Muscle layer of colon (tissue), 2 donors: Measurements from ENCODE around the gene NIN.

Experiments
- H3K27ac ChIP-seq: one replicate; pipeline ENCODE4 v1.7.0; 2013; ENCODE audit warnings: low read depth, mild to moderate bottlenecking, low read length, moderate library complexity
- H3K27me3 ChIP-seq, 2 donors: one replicate each; pipeline ENCODE4 v1.7.0; 2013; ENCODE audit warnings: low read length in 2 of 2, mild to moderate bottlenecking in 2 of 2; ENCODE audit not compliant: insufficient read depth in 2 of 2, control insufficient read depth in 1 of 2
- H3K36me3 ChIP-seq: one replicate; pipeline ENCODE4 v1.7.0; 2013; ENCODE audit warnings: mild to moderate bottlenecking, low read length; ENCODE audit not compliant: insufficient read depth
- H3K4me1 ChIP-seq: one replicate; pipeline ENCODE4 v1.7.0; 2013; ENCODE audit warnings: mild to moderate bottlenecking, low read length; ENCODE audit not compliant: insufficient read depth
- H3K4me3 ChIP-seq, 2 donors: one replicate each; pipeline ENCODE4 v1.7.0; 2013; ENCODE audit warnings: low read length in 2 of 2, low read depth in 1 of 2, mild to moderate bottlenecking in 1 of 2, moderate library complexity in 1 of 2
- H3K9ac ChIP-seq: one replicate; pipeline ENCODE4 v1.7.0; 2013; ENCODE audit warnings: low read length
- H3K9me3 ChIP-seq: one replicate; pipeline ENCODE4 v1.7.0; 2013; ENCODE audit warnings: mild to moderate bottlenecking, low read length
- donor health status: abdominal sarcoma.
- donor health status: Adenocarcinoma of cecum.

The NIN gene

GRCh38 chr14:50766338-50766886 lies 64.5 kb downstream of the NIN start:
- no peak overlapping the region for H3K4me3 ChIP-seq
- H3K36me3 ChIP-seq: peaks cover 73% of the 10 kb centered on the region
- no peak overlapping the region for H3K27ac ChIP-seq
- H3K9ac ChIP-seq: no peak overlapping the region
- H3K27me3 ChIP-seq: no peaks in the 10 kb centered on the region
- no peaks in the 10 kb centered on the region for H3K9me3 ChIP-seq
- no peaks in the 10 kb centered on the region for H3K4me1 ChIP-seq

DNA sequence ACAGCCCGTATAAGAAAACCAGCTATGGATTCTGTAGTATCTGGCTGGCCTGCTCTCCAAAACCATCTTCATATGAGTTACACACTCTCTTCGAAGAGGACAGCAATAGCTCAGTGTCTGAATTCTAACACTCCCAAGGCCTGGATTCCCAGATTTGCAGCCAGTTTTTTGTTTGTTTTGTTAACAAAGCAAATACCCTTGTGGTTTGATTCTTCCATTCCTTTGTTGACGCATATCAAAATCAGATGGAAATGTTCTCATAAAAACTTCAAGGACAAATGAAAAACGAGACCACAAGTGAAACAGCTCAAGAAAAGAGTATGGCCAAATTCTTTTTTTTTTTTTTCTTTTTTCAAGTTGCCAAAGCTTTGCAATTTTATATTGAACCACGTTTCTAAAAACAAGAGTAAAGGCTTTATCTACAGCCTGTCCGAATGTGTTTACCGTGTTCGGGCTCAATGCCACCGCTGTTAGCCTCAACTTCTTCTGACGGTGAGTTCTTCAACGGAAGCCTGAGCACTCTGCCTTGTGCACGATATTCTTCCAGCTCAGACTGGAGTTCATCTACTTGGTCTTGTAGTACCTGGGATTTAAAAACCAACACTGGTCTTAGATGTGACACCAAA lies 67.5 kb downstream of the NIN start:
- Histone ChIP-seq H3K9ac (no peak overlapping the region), H3K27ac (no peak overlapping the region), H3K9me3 (no peaks in the 10 kb centered on the region), H3K4me3 (no peak overlapping the region), H3K4me1 (no peaks in the 10 kb centered on the region), H3K36me3 (peaks cover 68% of the 10 kb centered on the region), H3K27me3 (no peaks in the 10 kb centered on the region)

DNA sequence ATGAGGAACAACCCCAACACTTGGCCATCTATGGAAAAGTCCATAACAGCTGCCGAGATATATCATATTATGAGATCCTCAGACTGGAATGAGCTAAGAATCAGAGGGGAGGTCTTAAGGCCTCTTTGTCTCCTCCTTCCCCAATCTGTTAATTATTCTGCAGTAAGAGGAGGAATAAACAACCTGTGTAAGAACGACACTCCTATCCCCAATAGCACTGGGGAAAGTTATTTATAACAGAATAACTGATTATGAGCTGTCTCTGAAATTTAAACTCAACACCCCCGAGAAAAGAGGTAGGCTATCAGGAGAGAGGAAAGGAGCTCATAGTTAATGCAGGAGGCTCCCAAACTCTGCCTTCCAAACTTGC lies 68.0 kb downstream of the NIN start:
- Histone ChIP-seq H3K9me3 (no peaks in the 10 kb centered on the region), H3K36me3 (peaks cover 69% of the 10 kb centered on the region), H3K27ac (no peak overlapping the region), H3K4me1 (no peaks in the 10 kb centered on the region), H3K27me3 (no peaks in the 10 kb centered on the region), H3K4me3 (no peak overlapping the region), H3K9ac (no peak overlapping the region)

- H3K27me3 ChIP-seq: no peaks in the 10 kb centered on the region
- H3K9ac ChIP-seq: no peak overlapping the region
- H3K27ac ChIP-seq: no peak overlapping the region
- no peak overlapping the region for H3K4me3 ChIP-seq
- H3K9me3 ChIP-seq: no peaks in the 10 kb centered on the region
- peaks cover 73% of the 10 kb centered on the region for H3K36me3 ChIP-seq
- no peaks in the 10 kb centered on the region for H3K4me1 ChIP-seq
Observed at GRCh38 chr14:50762001-50762930, 68.7 kb downstream of the NIN start.

GRCh38 chr14:50759800-50760543 lies 71.0 kb downstream of the NIN start:
- Histone ChIP-seq H3K27me3 (no peaks in the 10 kb centered on the region), H3K4me1 (no peaks in the 10 kb centered on the region), H3K36me3 (peaks cover 70% of the 10 kb centered on the region), H3K9me3 (no peaks in the 10 kb centered on the region), H3K4me3 (no peak overlapping the region), H3K27ac (no peak overlapping the region), H3K9ac (no peak overlapping the region)

DNA sequence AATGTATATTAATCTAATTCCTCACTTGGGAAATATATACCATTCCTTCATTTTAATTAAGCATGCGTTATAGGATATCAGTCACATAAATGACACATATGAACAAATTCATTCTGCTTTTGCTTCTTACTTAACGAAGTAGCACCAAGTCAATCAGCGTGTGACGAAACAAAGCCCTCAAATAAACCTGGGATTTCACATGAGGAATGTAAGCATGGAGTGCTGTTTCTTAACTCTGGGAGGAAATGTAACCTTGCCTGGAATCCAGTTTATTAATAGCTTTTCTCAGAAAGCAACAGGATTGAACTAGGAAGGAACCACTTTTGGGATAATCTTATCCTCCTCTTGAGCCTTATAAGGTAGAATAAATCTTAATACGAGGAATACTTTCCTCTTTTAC lies 72.0 kb downstream of the NIN start:
- H3K4me3 ChIP-seq: no peak overlapping the region
- H3K27ac ChIP-seq: no peak overlapping the region
- no peaks in the 10 kb centered on the region for H3K9me3 ChIP-seq
- no peak overlapping the region for H3K9ac ChIP-seq
- peaks cover 66% of the 10 kb centered on the region for H3K36me3 ChIP-seq
- no peaks in the 10 kb centered on the region for H3K27me3 ChIP-seq
- no peaks in the 10 kb centered on the region for H3K4me1 ChIP-seq

DNA sequence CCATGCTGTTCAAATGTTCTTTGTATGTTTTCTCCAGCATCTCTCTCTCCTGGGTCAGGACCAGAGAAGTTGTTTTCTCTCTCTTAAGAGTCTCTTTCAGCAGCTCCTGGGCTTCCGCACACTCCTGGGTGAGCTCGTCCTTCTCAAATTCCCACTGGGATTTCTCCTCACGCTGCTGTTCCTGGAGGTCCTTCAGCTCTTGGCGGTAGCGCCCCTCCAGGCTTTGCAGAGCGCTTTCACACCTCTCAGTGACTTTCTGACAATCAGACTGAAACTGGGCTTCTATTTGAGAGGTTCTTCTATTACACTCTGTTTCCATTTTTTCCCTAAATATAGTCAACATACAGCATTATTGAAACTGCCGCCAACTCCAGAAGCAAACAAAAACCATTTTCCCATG lies 72.7 kb downstream of the NIN start:
- peaks cover 62% of the 10 kb centered on the region for H3K36me3 ChIP-seq

DNA sequence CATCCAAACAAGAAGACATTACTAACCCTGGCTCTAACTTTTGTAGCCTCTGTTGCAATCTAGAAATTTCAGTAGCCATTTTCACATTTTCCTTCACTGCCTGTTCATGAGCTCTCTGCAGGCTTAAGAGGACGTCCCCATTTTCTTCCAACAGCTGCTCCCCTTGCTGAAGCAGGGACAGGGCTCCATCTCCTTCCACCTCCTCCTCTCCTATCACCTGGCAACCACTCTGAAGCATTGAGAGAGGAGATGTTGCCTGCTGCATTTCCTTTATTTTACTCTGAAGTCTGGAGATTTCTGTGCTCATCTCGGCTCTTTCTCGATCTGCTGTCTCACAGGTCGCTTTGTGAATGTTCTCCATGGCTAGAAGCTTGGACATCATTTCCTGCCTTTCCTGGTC lies 73.3 kb downstream of the NIN start:
- Histone ChIP-seq H3K9me3 (no peaks in the 10 kb centered on the region), H3K4me1 (no peaks in the 10 kb centered on the region), H3K9ac (no peak overlapping the region), H3K27ac (no peak overlapping the region), H3K4me3 (no peak overlapping the region), H3K27me3 (no peaks in the 10 kb centered on the region), H3K36me3 (peaks cover 56% of the 10 kb centered on the region)

More for the DNA sequence above, 72.7 kb downstream of the NIN start:
- Histone ChIP-seq H3K9me3 (no peaks in the 10 kb centered on the region), H3K9ac (no peak overlapping the region), H3K27me3 (no peaks in the 10 kb centered on the region), H3K27ac (no peak overlapping the region), H3K4me3 (no peak overlapping the region), H3K4me1 (no peaks in the 10 kb centered on the region)

GRCh38 chr14:50756300-50756699 lies 74.7 kb downstream of the NIN start:
- H3K9me3 ChIP-seq: no peaks in the 10 kb centered on the region
- H3K27me3 ChIP-seq: no peaks in the 10 kb centered on the region
- H3K9ac ChIP-seq: no peak overlapping the region
- H3K27ac ChIP-seq: no peak overlapping the region
- peaks cover 44% of the 10 kb centered on the region for H3K36me3 ChIP-seq
- no peaks in the 10 kb centered on the region for H3K4me1 ChIP-seq
- H3K4me3 ChIP-seq: no peak overlapping the region

- Histone ChIP-seq H3K27ac (no peak overlapping the region), H3K9ac (no peak overlapping the region), H3K4me3 (no peak overlapping the region), H3K36me3 (peaks cover 26% of the 10 kb centered on the region), H3K9me3 (no peaks in the 10 kb centered on the region), H3K27me3 (no peaks in the 10 kb centered on the region), H3K4me1 (no peaks in the 10 kb centered on the region)
Observed at GRCh38 chr14:50750323-50750722, 80.6 kb downstream of the NIN start.

DNA sequence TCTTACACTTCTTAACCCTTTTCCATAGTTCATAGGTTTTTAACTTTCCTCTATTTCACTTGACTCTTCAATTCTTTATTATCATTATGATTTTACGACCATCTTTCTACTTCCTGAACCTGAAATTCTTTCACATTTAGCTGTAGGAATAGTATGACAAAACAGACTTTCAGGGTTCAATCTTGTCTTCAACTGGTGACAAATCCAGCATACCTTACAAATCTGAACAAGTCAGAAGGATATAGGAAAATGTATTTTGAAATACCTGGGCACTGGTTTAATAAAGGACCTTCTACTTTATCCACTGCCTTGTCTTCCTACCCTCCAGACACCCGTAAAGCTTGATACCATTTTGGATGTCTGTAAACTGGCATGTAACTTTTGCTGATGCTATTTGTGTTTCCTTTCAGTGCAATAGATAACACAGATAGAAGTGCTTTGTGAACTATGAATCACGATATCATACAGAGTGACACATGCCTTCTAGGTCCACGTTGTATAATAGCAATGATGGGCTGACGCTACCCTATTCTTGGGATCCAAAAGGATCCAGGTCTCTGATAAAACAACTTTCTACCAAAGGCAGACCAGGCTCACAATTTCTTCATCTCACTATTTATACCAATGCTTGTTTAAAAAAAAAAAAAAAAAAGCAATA lies 85.4 kb downstream of the NIN start:
- H3K9me3 ChIP-seq: no peaks in the 10 kb centered on the region
- H3K4me3 ChIP-seq: no peak overlapping the region
- no peak overlapping the region for H3K27ac ChIP-seq
- H3K27me3 ChIP-seq: no peaks in the 10 kb centered on the region
- no peak overlapping the region for H3K9ac ChIP-seq
- H3K4me1 ChIP-seq: no peaks in the 10 kb centered on the region
- H3K36me3 ChIP-seq: peaks cover 37% of the 10 kb centered on the region
